Stomach (tissue), 4 donors: Measurements from ENCODE around the gene FICD.

ENCODE experiments used
- EP300 ChIP-seq: sonication (generic); formaldehyde crosslinking; IDR thresholded peaks from one replicate; pipeline ENCODE4 v1.6.1; 2017; ENCODE audit warnings: antibody characterized with exemption
- POLR2A ChIP-seq, 4 donors: fragments of 450-650 bp; IDR thresholded peaks; one replicate each; pipeline ENCODE4 v1.6.1; 2016; ENCODE audit warnings: antibody characterized with exemption in 4 of 4, control low read depth in 2 of 4, mild to moderate bottlenecking in 1 of 4, moderate library complexity in 1 of 4
- TF ChIP-seq, protein P1 (sequence below), 7 experiments: fragments of 450-650 bp in 4 of 7; fragments of 200-600 bp in 3 of 7; sonication (generic) in 3 of 7; IDR thresholded peaks; one replicate each; pipeline ENCODE4 v1.5.1; 2016 to 2019; ENCODE audit warnings: antibody characterized with exemption in 7 of 7, control low read depth in 2 of 7, mild to moderate bottlenecking in 1 of 7

DNA sequence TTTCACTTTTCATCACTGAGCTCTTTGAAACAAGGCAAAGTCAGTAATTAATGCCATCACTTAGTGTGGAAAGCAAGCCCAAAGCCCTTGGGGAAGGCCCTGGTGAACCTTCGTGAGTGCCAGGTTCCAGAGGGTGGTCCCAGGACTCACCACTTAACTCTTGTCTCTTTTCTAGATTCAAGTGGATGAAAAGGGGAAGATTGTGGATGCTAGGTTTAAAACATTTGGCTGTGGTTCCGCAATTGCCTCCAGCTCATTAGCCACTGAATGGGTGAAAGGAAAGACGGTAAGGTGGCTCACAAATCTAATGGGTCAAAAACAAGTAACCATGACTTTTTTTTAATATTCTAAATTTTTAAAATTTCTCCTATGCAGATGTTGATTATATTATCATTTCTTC is 50.1 kb downstream of the FICD start:
- TF ChIP-seq POLR2A (IDR thresholded peaks at IDR 0.05) (no peak), EP300 (no peak)
- TF ChIP-seq, protein P1, sequence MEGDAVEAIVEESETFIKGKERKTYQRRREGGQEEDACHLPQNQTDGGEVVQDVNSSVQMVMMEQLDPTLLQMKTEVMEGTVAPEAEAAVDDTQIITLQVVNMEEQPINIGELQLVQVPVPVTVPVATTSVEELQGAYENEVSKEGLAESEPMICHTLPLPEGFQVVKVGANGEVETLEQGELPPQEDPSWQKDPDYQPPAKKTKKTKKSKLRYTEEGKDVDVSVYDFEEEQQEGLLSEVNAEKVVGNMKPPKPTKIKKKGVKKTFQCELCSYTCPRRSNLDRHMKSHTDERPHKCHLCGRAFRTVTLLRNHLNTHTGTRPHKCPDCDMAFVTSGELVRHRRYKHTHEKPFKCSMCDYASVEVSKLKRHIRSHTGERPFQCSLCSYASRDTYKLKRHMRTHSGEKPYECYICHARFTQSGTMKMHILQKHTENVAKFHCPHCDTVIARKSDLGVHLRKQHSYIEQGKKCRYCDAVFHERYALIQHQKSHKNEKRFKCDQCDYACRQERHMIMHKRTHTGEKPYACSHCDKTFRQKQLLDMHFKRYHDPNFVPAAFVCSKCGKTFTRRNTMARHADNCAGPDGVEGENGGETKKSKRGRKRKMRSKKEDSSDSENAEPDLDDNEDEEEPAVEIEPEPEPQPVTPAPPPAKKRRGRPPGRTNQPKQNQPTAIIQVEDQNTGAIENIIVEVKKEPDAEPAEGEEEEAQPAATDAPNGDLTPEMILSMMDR (IDR thresholded peaks at IDR 0.05), result no peak
